Esophagus squamous epithelium (tissue), 5 donors: ENCODE data around the gene HIKESHI. TPM values are rescaled to one million over a fixed set of nuclear protein-coding genes. Genes with fewer than 3 reads are reported as not detected.
"Not testable (repeated sequence)": the region's sequence is repeated elsewhere in the genome, so short reads cannot be mapped to it uniquely, and the experiment has no call there.

Experiments used
- DNase-seq: peaks from one replicate; lab custom pipeline; 2025; lab: John Stamatoyannopoulos, UW
- H3K27ac ChIP-seq, 4 donors: fragments of 200-600 bp; sonication (generic); one replicate each; pipeline ENCODE4 v1.5.1; 2016 to 2019; ENCODE audit warnings: mild to moderate bottlenecking in 1 of 4
- H3K27me3 ChIP-seq, 4 donors: fragments of 200-600 bp; sonication (generic); 1 replicate in 3 of 4; 2 replicates in 1 of 4; pipeline versions ENCODE4 v1.5.1 to v1.6.0; 2017 to 2021; ENCODE audit warnings: antibody characterized with exemption in 1 of 4
- H3K36me3 ChIP-seq, 3 donors: fragments of 200-600 bp; sonication (generic); one replicate each; pipeline ENCODE4 v1.5.1; 2016 to 2019
- H3K4me1 ChIP-seq, 3 donors: fragments of 200-600 bp; sonication (generic); one replicate each; pipeline ENCODE4 v1.5.1; 2017 to 2019
- H3K4me3 ChIP-seq, 4 donors: fragments of 200-600 bp; sonication (generic); 1 replicate in 3 of 4; 2 replicates in 1 of 4; pipeline ENCODE4 v1.5.1; 2016 to 2019; ENCODE audit warnings: mild to moderate bottlenecking in 2 of 4, moderate library complexity in 1 of 4
- H3K9me3 ChIP-seq, 3 donors: fragments of 200-600 bp; sonication (generic); one replicate each; pipeline ENCODE4 v1.5.1; 2016 to 2019
- CTCF ChIP-seq, 6 experiments: fragments of 450-650 bp in 4 of 6; fragments of 200-600 bp in 2 of 6; sonication (generic) in 2 of 6; IDR thresholded peaks; one replicate each; pipeline ENCODE4 v1.5.1; 2016 to 2019; ENCODE audit warnings: antibody characterized with exemption in 6 of 6, mild to moderate bottlenecking in 4 of 6, moderate library complexity in 4 of 6
- POLR2A ChIP-seq, 4 donors: fragments of 450-650 bp; IDR thresholded peaks; one replicate each; pipeline ENCODE4 v1.6.1; 2017; ENCODE audit warnings: antibody characterized with exemption in 4 of 4, mild to moderate bottlenecking in 4 of 4, moderate library complexity in 3 of 4
- WGBS, 2 donors: methylation state at CpG; one replicate each; pipeline ENCODE4 v1.1.5; 2018; 5-methylcytosine and 5-hydroxymethylcytosine counted together
- intact Hi-C: fragments of 100-400 bp; cut with DNase I; formaldehyde crosslinking; loops from one replicate; pipeline ENCODE4 v1.15.0; 2022
- total RNA-seq, 4 donors: library from RNA; depleted of rRNA; stranded (reverse); fragments of >200 nt; gene quantifications; one replicate each; pipeline ENCODE4 v1.1.0, GENCODE V29; 2016
- donor health status: DM: yes; HTN: yes; CAD: no.

Gene HIKESHI
- total RNA-seq, 4 donors from 2014 or later = 22.4 to 35.7 (median 33.9) TPM

GRCh38 chr11:86279747-86280146 is 22.3 kb upstream of the HIKESHI start:
- no peaks in the 10 kb centered on the region for H3K4me1 ChIP-seq
- H3K27ac ChIP-seq = no peak overlapping the region
- WGBS, 2 donors = 86 to 87% methylated on average over 3 of the region's 3 CpGs
- peaks cover 0 to 73% (median 20%) of the 10 kb centered on the region in 3 donors for H3K36me3 ChIP-seq
- DNase-seq = no peak
- intact Hi-C loops = no loop called here
- no peaks in the 10 kb centered on the region for H3K9me3 ChIP-seq
- H3K4me3 ChIP-seq = no peak overlapping the region
- no peaks in the 10 kb centered on the region for H3K27me3 ChIP-seq
- TF ChIP-seq CTCF (IDR thresholded peaks at IDR 0.05) (no peak), POLR2A (IDR thresholded peaks at IDR 0.05) (no peak)

- Histone ChIP-seq H3K36me3 (peaks cover 0 to 16% (median 6%) of the 10 kb centered on the region in 3 donors), H3K4me1 (peaks cover 0 to 7% (median 0%) of the 10 kb centered on the region in 3 donors), H3K9me3 (no peaks in the 10 kb centered on the region), H3K4me3 (no peak overlapping the region), H3K27ac (no peak overlapping the region), H3K27me3 (no peaks in the 10 kb centered on the region)
- TF ChIP-seq POLR2A (IDR thresholded peaks at IDR 0.05) (no peak), CTCF (IDR thresholded peaks at IDR 0.05) (no peak)
- DNase-seq = no peak
- WGBS, 2 donors = 79 to 88% methylated on average over 2 of the region's 2 CpGs
- intact Hi-C loops = no loop called here
These were observed 14.6 kb upstream of the HIKESHI start for GRCh38 chr11:86287468-86287796.

- intact Hi-C loops = no loop called here
- TF ChIP-seq POLR2A (IDR thresholded peaks at IDR 0.05) (no peak), CTCF (IDR thresholded peaks at IDR 0.05) (no peak)
- 73 to 77% methylated on average over 7 of the region's 7 CpGs for WGBS, 2 donors
These were observed 13.1 kb upstream of the HIKESHI start for GRCh38 chr11:86288776-86289507.

GRCh38 chr11:86289508-86290280 is 12.3 kb upstream of the HIKESHI start:
- H3K27ac ChIP-seq, DNase-seq, intact Hi-C loops, H3K9me3 ChIP-seq, H3K4me1 ChIP-seq, H3K4me3 ChIP-seq, H3K36me3 ChIP-seq, H3K27me3 ChIP-seq: not testable (repeated sequence)
- 53 to 62% methylated on average over 9 of the region's 9 CpGs for WGBS, 2 donors

More at GRCh38 chr11:86288776-86289507, 13.1 kb upstream of the HIKESHI start:
- H3K27ac ChIP-seq = no peak overlapping the region
- H3K9me3 ChIP-seq = no peaks in the 10 kb centered on the region
- H3K4me3 ChIP-seq = no peak overlapping the region
- peaks cover 0 to 13% (median 6%) of the 10 kb centered on the region in 3 donors for H3K36me3 ChIP-seq
- H3K27me3 ChIP-seq = no peaks in the 10 kb centered on the region
- peaks cover 0 to 7% (median 0%) of the 10 kb centered on the region in 3 donors for H3K4me1 ChIP-seq
- no peak for DNase-seq

GRCh38 chr11:86291466-86292262 is 10.4 kb upstream of the HIKESHI start:
- no peak for DNase-seq
- WGBS, 2 donors = 34 to 38% methylated on average over 3 of the region's 3 CpGs
- no peaks in the 10 kb centered on the region for H3K36me3 ChIP-seq
- H3K4me1 ChIP-seq = peaks cover 0 to 7% (median 0%) of the 10 kb centered on the region in 3 donors
- TF ChIP-seq POLR2A (IDR thresholded peaks at IDR 0.05) (no peak), CTCF (IDR thresholded peaks at IDR 0.05) (peak in 4 of 6 experiments; percentile 48 to 68 (median 52))
- H3K9me3 ChIP-seq = no peaks in the 10 kb centered on the region
- H3K27me3 ChIP-seq = no peaks in the 10 kb centered on the region
- intact Hi-C loops = no loop called here
- no peak overlapping the region for H3K27ac ChIP-seq
- no peak overlapping the region for H3K4me3 ChIP-seq
